Measurements from ENCODE around the gene RASSF1. TPM values are rescaled to one million over a fixed set of nuclear protein-coding genes. Genes with fewer than 3 reads are reported as not detected.

RASSF1 gene
- total and polyA plus RNA-seq, 9 donors = 12.5 to 32.6 (median 25.5) TPM

DNA sequence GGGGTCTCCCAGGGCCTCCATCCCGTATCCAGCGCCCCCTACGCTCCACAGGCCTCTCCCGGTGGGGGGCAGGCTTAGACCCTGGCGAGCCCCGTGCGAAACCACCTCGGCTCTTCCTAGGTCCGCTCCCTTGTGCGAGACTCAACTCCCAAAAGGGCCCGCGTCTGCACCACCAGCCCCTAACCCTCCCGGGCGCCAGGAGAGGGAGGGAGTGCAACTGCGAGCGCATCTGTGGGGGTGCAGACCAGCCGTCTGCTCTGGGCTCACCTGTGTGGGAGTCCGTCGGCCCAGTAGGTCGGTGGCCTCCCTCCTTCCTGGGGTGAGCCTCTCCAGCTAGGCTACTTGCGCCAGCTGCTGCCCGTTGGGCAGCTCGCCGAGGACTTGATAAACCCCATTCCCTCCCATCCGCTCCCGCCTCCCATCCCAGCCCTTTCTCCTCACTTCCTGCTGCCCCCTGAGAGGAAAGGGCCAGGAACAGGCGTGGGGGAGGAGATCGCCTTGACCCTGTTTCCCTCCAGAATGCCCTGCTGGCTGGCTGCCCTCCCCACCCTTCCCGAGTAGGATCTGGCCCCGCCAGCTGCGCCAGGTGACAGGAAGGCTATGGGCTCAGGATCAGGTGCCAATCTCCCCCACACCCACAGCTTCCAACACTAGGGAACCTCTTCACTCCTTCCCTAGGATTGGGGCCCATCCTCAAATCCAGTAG is 18.1 kb downstream of the RASSF1 start, which contains the start of gene HYAL2:
HYAL2 (minus strand) TSS at position 360 of the 706 bp plus-strand sequence. CDS start 2,256 bp downstream, outside the sequence.
- TF ChIP-seq EP300 (IDR thresholded peaks at IDR 0.05) (no peak), POLR2A (IDR thresholded peaks at IDR 0.05) (no peak)
- TF ChIP-seq, protein P1, sequence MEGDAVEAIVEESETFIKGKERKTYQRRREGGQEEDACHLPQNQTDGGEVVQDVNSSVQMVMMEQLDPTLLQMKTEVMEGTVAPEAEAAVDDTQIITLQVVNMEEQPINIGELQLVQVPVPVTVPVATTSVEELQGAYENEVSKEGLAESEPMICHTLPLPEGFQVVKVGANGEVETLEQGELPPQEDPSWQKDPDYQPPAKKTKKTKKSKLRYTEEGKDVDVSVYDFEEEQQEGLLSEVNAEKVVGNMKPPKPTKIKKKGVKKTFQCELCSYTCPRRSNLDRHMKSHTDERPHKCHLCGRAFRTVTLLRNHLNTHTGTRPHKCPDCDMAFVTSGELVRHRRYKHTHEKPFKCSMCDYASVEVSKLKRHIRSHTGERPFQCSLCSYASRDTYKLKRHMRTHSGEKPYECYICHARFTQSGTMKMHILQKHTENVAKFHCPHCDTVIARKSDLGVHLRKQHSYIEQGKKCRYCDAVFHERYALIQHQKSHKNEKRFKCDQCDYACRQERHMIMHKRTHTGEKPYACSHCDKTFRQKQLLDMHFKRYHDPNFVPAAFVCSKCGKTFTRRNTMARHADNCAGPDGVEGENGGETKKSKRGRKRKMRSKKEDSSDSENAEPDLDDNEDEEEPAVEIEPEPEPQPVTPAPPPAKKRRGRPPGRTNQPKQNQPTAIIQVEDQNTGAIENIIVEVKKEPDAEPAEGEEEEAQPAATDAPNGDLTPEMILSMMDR (IDR thresholded peaks at IDR 0.05) = no peak
- peak; percentile 84 to 92 (median 89) for DNase-seq
- intact Hi-C loops (cut with DNase I) = loop anchor here in 1 of 4 donors (10.0 kb wide), 1 partner anchor 58 kb away; the partner anchor contains the start of gene SEMA3B
- no peaks in the 10 kb centered on the region for H3K36me3 ChIP-seq
- no peaks in the 10 kb centered on the region for H3K9me3 ChIP-seq
- H3K4me1 ChIP-seq (ENCODE audit: insufficient read depth) = peaks cover 26% of the 10 kb centered on the region
- H3K27ac ChIP-seq = peak within 1 kb of the TSS; percentile 71 to 95
- 6 to 13% (median 8%) methylated on average over 26 to 31 of the region's 31 CpGs for WGBS, 3 donors
- H3K27me3 ChIP-seq = no peaks in the 10 kb centered on the region
- H3K4me3 ChIP-seq = peak within 1 kb of the TSS; percentile 65

DNA sequence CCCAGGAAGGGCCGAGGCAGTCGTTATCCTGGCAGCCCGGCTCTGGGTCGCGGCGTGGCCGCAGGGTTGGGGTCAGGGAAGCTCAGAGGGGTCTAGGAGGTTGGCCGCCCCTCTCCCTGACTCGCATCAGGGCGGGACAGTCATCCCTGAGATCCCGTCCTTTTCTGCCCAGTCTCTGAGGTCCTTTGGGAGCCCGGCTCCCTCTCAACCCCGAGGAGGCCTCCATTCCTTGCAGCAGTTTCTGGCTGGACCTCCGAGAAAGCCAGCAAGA is 18.6 kb downstream of the RASSF1 start:
- Histone ChIP-seq H3K4me3 (peak overlapping the region; percentile 65), H3K4me1 (ENCODE audit: insufficient read depth) (peaks cover 22% of the 10 kb centered on the region), H3K36me3 (no peaks in the 10 kb centered on the region), H3K9me3 (no peaks in the 10 kb centered on the region), H3K27ac (peak overlapping the region; percentile 71 to 95), H3K27me3 (no peaks in the 10 kb centered on the region)
- no peak for DNase-seq
- no peak for TF ChIP-seq EP300 (IDR thresholded peaks at IDR 0.05)
- peak; percentile 42 for TF ChIP-seq POLR2A (IDR thresholded peaks at IDR 0.05)
- TF ChIP-seq, protein P1 (IDR thresholded peaks at IDR 0.05) = no peak
- intact Hi-C loops (cut with DNase I) = loop anchor here in 1 of 4 donors (10.0 kb wide), 1 partner anchor 57 kb away; the partner anchor contains the start of gene SEMA3B
- WGBS, 3 donors = 2 to 6% (median 2%) methylated on average over 13 to 14 of the region's 14 CpGs

DNA sequence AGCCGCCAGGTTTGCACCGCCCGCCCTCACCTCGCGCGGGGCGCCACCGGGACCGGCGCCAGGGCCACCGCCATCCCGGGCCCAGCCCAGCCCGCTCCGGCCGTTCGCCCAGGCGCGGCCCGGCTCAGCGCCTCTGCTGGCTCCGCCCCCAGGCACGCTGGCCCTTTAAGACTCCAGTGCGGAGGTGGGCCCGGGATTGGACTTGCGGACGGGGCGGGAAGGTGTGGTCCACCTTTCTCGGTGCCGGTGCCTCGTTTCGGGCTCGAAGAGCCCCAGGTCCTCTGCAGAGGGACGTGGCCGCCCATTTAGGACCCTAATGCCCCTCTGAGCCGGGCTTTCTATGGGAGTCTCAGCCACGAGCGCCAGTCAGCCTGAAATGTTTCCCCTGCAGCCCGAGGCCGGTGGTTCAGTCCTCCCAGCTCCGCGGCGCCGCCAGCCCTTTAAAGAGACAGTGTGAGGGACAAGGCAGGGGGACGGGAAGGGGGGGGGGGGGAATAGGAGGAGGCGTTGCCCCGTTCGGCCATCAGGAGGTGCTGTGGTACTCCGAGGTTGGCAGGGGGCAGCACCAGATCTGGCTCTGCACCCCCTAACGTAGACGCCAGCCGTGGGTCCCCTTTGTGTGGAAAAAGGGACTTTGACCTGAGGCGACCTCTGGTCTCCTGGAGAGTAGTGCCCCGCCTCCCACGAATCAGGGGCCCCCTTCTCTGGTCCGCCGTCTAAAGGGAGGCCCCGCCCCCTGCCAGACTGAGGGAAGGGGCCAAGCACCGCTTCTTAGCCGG is 19.1 kb downstream of the RASSF1 start:
- H3K4me3 ChIP-seq = peak overlapping the region; percentile 65
- TF ChIP-seq EP300 (IDR thresholded peaks at IDR 0.05) = no peak
- TF ChIP-seq, protein P1 (IDR thresholded peaks at IDR 0.05) = peak; percentile 46 to 61 (median 46)
- TF ChIP-seq POLR2A (IDR thresholded peaks at IDR 0.05) = peak; percentile 65
- no peaks in the 10 kb centered on the region for H3K27me3 ChIP-seq
- H3K36me3 ChIP-seq = no peaks in the 10 kb centered on the region
- H3K9me3 ChIP-seq = no peaks in the 10 kb centered on the region
- peak; percentile 90 to 93 (median 90) for DNase-seq
- WGBS, 3 donors = 0 to 2% (median 1%) methylated on average over 30 to 59 of the region's 59 CpGs
- H3K27ac ChIP-seq = peak overlapping the region; percentile 71 to 95
- peaks cover 22% of the 10 kb centered on the region for H3K4me1 ChIP-seq (ENCODE audit: insufficient read depth)
- intact Hi-C loops (cut with DNase I) = loop anchor here in 2 of 4 donors (2.0 to 10.0 kb wide), 2 partner anchors 19 to 57 kb away; partner anchors contain the start of genes HYAL1 (in 1 of the 2) and SEMA3B (in 1 of the 2)

DNA sequence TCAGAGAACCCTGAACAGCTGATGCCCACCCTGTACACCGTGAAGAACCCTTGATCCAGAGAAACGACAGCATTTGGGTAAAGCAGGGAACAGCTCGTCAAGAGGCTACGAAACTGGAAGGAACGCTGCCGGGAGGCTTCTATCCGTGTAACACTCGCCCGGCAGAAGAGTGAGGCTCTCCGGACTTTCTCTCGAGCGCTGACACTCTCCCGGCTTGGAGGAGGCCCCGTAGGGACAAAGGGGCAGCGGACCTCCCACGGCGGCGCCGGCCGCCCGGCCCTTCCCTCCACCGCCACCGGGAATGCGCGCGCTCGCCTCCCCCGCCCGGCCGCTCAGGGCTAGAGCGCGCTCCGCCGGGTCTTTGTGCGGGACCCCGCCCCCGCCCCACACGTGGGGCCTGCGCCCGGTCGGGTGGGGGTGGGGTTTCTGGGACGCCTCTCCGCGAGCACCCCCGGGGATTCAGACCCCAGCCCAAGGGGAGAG is 19.7 kb downstream of the RASSF1 start:
- Histone ChIP-seq H3K9me3 (no peaks in the 10 kb centered on the region), H3K4me3 (peak overlapping the region; percentile 65), H3K36me3 (no peaks in the 10 kb centered on the region), H3K27ac (peak overlapping the region; percentile 71 to 95), H3K27me3 (no peaks in the 10 kb centered on the region), H3K4me1 (ENCODE audit: insufficient read depth) (peaks cover 22% of the 10 kb centered on the region)
- TF ChIP-seq EP300 (IDR thresholded peaks at IDR 0.05) (no peak), POLR2A (IDR thresholded peaks at IDR 0.05) (no peak)
- TF ChIP-seq, protein P1 (IDR thresholded peaks at IDR 0.05) = no peak
- peak; percentile 81 to 89 (median 85) for DNase-seq
- WGBS, 3 donors = 0 to 1% (median 1%) methylated on average over 21 to 44 of the region's 45 CpGs
- intact Hi-C loops (cut with DNase I) = loop anchor here in 2 of 4 donors (2.0 to 10.0 kb wide), 2 partner anchors 18 to 56 kb away; partner anchors contain the start of genes HYAL1 (in 1 of the 2) and SEMA3B (in 1 of the 2)

Measured in ovary (tissue), 9 donors.